ACC112 (cell line): Measurements from ENCODE around the gene HIVEP3.

Experiments used
- H2AFZ ChIP-seq: fragments of 200-600 bp; sonication (generic); one replicate; pipeline ENCODE4 v1.6.0; 2017; ENCODE audit warnings: antibody characterized with exemption, low read length; ENCODE audit not compliant: unreplicated experiment
- H3K27ac ChIP-seq: fragments of 200-600 bp; sonication (generic); 2 replicates; pipeline ENCODE4 v1.5.1; 2014; ENCODE audit warnings: low read depth, mild to moderate bottlenecking, antibody characterized with exemption, low read length, moderate library complexity
- H3K27me3 ChIP-seq: fragments of 200-600 bp; sonication (generic); 2 replicates; pipeline ENCODE4 v1.6.1; 2014; ENCODE audit warnings: mild to moderate bottlenecking, antibody characterized with exemption, low read length, moderate library complexity, mixed read lengths; ENCODE audit not compliant: insufficient read depth
- H3K36me3 ChIP-seq: fragments of 200-600 bp; sonication (generic); 2 replicates; pipeline ENCODE4 v1.6.1; 2016; ENCODE audit warnings: mild to moderate bottlenecking, antibody characterized with exemption, low read length, moderate library complexity, mixed read lengths; ENCODE audit not compliant: insufficient read depth
- H3K4me1 ChIP-seq: fragments of 200-600 bp; sonication (generic); one replicate; pipeline ENCODE4 v1.6.1; 2016; ENCODE audit warnings: low read length, mixed read lengths; ENCODE audit not compliant: insufficient read depth, unreplicated experiment, control insufficient read depth
- H3K4me3 ChIP-seq: fragments of 200-600 bp; sonication (generic); 2 replicates; pipeline ENCODE4 v1.5.1; 2014; ENCODE audit warnings: mild to moderate bottlenecking, low read depth, low read length
- H3K79me2 ChIP-seq: fragments of 200-600 bp; sonication (generic); one replicate; pipeline ENCODE4 v1.6.0; 2016; ENCODE audit warnings: low read length; ENCODE audit not compliant: control insufficient read depth, unreplicated experiment, insufficient read depth

HIVEP3 gene

GRCh38 chr1:41538741-41539417 lies 379.8 kb downstream of the HIVEP3 start:
- H3K4me1 ChIP-seq: peaks cover 23% of the 10 kb centered on the region
- no peaks in the 10 kb centered on the region for H3K27me3 ChIP-seq
- no peak overlapping the region for H3K4me3 ChIP-seq
- no peaks in the 10 kb centered on the region for H3K79me2 ChIP-seq
- no peaks in the 10 kb centered on the region for H3K36me3 ChIP-seq
- no peak overlapping the region for H2AFZ ChIP-seq
- no peak overlapping the region for H3K27ac ChIP-seq

DNA sequence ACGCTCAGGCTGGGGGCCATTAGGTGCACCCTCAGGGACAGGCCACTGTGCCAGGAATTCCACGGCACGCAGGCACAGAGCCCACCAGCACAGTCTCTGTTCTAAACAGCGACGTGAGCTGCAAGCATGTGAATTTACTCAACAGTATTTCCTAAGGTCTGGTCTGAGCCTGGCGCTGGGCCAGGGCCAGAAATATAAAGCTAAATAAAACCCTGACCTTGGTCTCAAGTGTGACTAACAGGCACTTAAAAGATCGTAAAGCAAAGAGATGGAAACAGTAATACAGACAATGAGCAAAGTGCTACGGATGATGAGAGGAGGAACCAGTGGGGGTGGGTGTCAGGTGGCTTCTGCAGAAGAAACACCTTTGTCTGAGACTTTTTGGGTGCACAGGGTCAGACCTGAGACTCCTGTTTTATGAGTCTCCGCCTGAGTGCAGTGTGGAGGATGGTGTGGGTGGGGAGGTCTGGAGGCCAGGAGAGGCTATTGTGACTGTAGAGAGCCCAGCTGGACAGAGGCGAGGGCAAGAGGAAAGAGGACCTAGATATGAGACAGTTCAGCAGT lies 380.9 kb downstream of the HIVEP3 start:
- Histone ChIP-seq H3K79me2 (no peaks in the 10 kb centered on the region), H3K4me3 (no peak overlapping the region), H3K4me1 (peaks cover 23% of the 10 kb centered on the region), H3K36me3 (no peaks in the 10 kb centered on the region), H2AFZ (no peak overlapping the region), H3K27ac (no peak overlapping the region), H3K27me3 (no peaks in the 10 kb centered on the region)

DNA sequence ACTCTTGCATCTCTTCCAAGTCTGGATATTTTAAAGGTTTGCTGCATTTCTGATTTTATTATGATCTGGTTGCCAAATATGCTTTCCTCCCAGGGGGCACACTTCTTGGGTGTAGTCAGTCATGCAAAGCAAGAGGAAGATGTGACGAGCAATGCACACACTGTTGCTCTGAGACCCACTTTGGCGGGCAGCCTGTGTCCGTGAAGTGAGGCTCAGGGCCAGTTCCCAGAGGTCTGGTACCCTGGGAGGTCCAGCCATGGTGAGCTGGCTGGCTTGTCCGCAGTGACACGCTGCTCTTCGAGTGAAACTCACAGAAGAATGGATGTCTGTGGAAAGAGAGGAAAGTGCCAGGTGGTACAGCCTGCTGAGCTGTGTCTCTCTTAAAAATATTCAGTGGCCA lies 381.5 kb downstream of the HIVEP3 start:
- no peak overlapping the region for H2AFZ ChIP-seq
- peaks cover 23% of the 10 kb centered on the region for H3K4me1 ChIP-seq
- H3K79me2 ChIP-seq: no peaks in the 10 kb centered on the region
- H3K36me3 ChIP-seq: no peaks in the 10 kb centered on the region
- no peak overlapping the region for H3K27ac ChIP-seq
- no peak overlapping the region for H3K4me3 ChIP-seq
- 0 out of 2 replicates have a peak, but pooled peaks cover under 1% of the 10 kb centered on the region for H3K27me3 ChIP-seq

GRCh38 chr1:41536361-41536802 lies 382.3 kb downstream of the HIVEP3 start:
- H3K4me1 ChIP-seq: peaks cover 23% of the 10 kb centered on the region
- H3K4me3 ChIP-seq: no peak overlapping the region
- no peak overlapping the region for H2AFZ ChIP-seq
- no peaks in the 10 kb centered on the region for H3K36me3 ChIP-seq
- no peaks in the 10 kb centered on the region for H3K79me2 ChIP-seq
- H3K27ac ChIP-seq: no peak overlapping the region
- 0 out of 2 replicates have a peak, but pooled peaks cover 3% of the 10 kb centered on the region for H3K27me3 ChIP-seq

GRCh38 chr1:41535716-41536115 lies 383.0 kb downstream of the HIVEP3 start:
- Histone ChIP-seq H2AFZ (no peak overlapping the region), H3K4me1 (peaks cover 18% of the 10 kb centered on the region), H3K79me2 (no peaks in the 10 kb centered on the region), H3K27ac (no peak overlapping the region), H3K27me3 (0 out of 2 replicates have a peak, but pooled peaks cover 3% of the 10 kb centered on the region), H3K4me3 (no peak overlapping the region), H3K36me3 (no peaks in the 10 kb centered on the region)

GRCh38 chr1:41535276-41535675 lies 383.4 kb downstream of the HIVEP3 start:
- H3K27ac ChIP-seq: no peak overlapping the region
- H3K27me3 ChIP-seq: 0 out of 2 replicates have a peak, but pooled peaks cover 3% of the 10 kb centered on the region
- no peaks in the 10 kb centered on the region for H3K79me2 ChIP-seq
- peaks cover 16% of the 10 kb centered on the region for H3K4me1 ChIP-seq
- H3K36me3 ChIP-seq: no peaks in the 10 kb centered on the region
- H2AFZ ChIP-seq: no peak overlapping the region
- H3K4me3 ChIP-seq: no peak overlapping the region

- Histone ChIP-seq H3K27ac (no peak overlapping the region), H3K4me1 (peaks cover 16% of the 10 kb centered on the region), H3K36me3 (no peaks in the 10 kb centered on the region), H3K27me3 (0 out of 2 replicates have a peak, but pooled peaks cover 3% of the 10 kb centered on the region), H3K79me2 (no peaks in the 10 kb centered on the region), H3K4me3 (no peak overlapping the region), H2AFZ (no peak overlapping the region)
Observed at GRCh38 chr1:41534181-41535076, 384.3 kb downstream of the HIVEP3 start.

- no peaks in the 10 kb centered on the region for H3K79me2 ChIP-seq
Observed at GRCh38 chr1:41533731-41534080, 385.0 kb downstream of the HIVEP3 start.

DNA sequence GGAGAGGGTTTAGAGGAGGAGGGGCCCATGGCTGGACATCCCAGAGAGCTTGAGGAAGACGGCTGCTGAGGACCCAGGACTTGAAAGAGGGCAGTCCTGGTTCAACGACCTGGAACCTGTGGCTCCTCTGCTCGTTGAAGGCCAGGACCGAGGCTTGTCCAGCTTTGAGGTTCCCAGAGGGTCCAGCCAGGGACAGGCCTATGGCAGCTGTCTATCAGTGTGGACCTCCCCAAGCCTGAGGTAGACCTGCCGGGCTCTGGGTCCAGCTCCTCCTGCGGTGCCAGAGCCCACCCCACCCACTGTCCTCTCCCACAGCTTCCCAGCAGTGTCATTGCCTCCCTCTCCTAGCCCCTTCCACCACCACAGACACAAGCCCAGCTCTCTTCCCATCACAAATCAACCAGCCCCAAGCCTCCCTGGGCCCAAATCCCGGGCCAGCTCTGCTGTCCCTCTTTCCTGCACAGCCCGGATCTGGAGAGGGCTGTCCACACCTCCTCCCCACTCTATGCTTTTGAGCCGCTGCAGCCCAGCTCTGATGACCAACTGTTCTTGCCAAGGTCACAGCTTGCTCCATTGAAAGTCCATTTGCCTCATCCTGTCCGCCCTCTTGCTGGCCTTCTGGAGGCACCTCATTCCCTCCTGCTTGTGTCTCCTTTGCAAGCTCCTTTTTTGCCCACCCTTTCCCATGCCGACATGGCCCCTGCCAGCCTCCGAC lies 385.5 kb downstream of the HIVEP3 start:
- no peaks in the 10 kb centered on the region for H3K36me3 ChIP-seq
- H3K4me3 ChIP-seq: no peak overlapping the region
- H3K27me3 ChIP-seq: 0 out of 2 replicates have a peak, but pooled peaks cover 3% of the 10 kb centered on the region
- H3K27ac ChIP-seq: no peak overlapping the region
- H3K4me1 ChIP-seq: peaks cover 15% of the 10 kb centered on the region
- no peak overlapping the region for H2AFZ ChIP-seq
- no peaks in the 10 kb centered on the region for H3K79me2 ChIP-seq

More at GRCh38 chr1:41533731-41534080, 385.0 kb downstream of the HIVEP3 start:
- no peaks in the 10 kb centered on the region for H3K36me3 ChIP-seq
- no peak overlapping the region for H3K27ac ChIP-seq
- no peak overlapping the region for H2AFZ ChIP-seq
- no peak overlapping the region for H3K4me3 ChIP-seq
- H3K27me3 ChIP-seq: 0 out of 2 replicates have a peak, but pooled peaks cover 3% of the 10 kb centered on the region
- H3K4me1 ChIP-seq: peaks cover 16% of the 10 kb centered on the region
